Subcutaneous abdominal adipose tissue (tissue), 5 donors: ENCODE data around the gene ADAM12.

Experiments
- H3K27ac ChIP-seq: one replicate; pipeline ENCODE4 v1.7.0; 2013; ENCODE audit warnings: low read depth, mild to moderate bottlenecking, inconsistent platforms, low read length, moderate library complexity
- H3K27me3 ChIP-seq, 5 donors: one replicate each; pipeline ENCODE4 v1.7.0; 2013; ENCODE audit warnings: low read length in 5 of 5, inconsistent platforms in 1 of 5; ENCODE audit not compliant: control insufficient read depth in 5 of 5, insufficient read depth in 4 of 5
- H3K36me3 ChIP-seq, 5 donors: one replicate each; pipeline ENCODE4 v1.7.0; 2013; ENCODE audit warnings: low read length in 5 of 5; ENCODE audit not compliant: control insufficient read depth in 5 of 5, insufficient read depth in 5 of 5
- H3K4me1 ChIP-seq, 5 donors: one replicate each; pipeline ENCODE4 v1.7.0; 2013; ENCODE audit warnings: low read length in 5 of 5, mild to moderate bottlenecking in 3 of 5, moderate library complexity in 1 of 5; ENCODE audit not compliant: control insufficient read depth in 5 of 5, insufficient read depth in 5 of 5
- H3K4me3 ChIP-seq, 5 donors: one replicate each; pipeline ENCODE4 v1.7.0; 2013; ENCODE audit warnings: low read length in 5 of 5, low read depth in 1 of 5
- H3K9ac ChIP-seq, 5 donors: one replicate each; pipeline ENCODE4 v1.7.0; 2013; ENCODE audit warnings: low read length in 5 of 5, mild to moderate bottlenecking in 4 of 5, moderate library complexity in 3 of 5
- H3K9me3 ChIP-seq, 5 donors: one replicate each; pipeline ENCODE4 v1.7.0; 2013; ENCODE audit warnings: low read length in 5 of 5; ENCODE audit not compliant: control insufficient read depth in 5 of 5
- donor health status: healthy.
- donor health status: healthy.
- donor health status: healthy.
- donor health status: healthy.
- donor health status: healthy.

The ADAM12 gene

GRCh38 chr10:126207313-126207771 lies 180.9 kb downstream of the ADAM12 start:
- no peak overlapping the region for H3K9ac ChIP-seq
- no peaks in the 10 kb centered on the region for H3K27me3 ChIP-seq
- H3K36me3 ChIP-seq: no peaks in the 10 kb centered on the region
- no peaks in the 10 kb centered on the region for H3K9me3 ChIP-seq
- no peak overlapping the region for H3K4me3 ChIP-seq
- H3K4me1 ChIP-seq: peaks cover 0 to 16% (median 5%) of the 10 kb centered on the region in 5 donors
- H3K27ac ChIP-seq: no peak overlapping the region

- Histone ChIP-seq H3K4me1 (peaks cover 0 to 16% (median 5%) of the 10 kb centered on the region in 5 donors), H3K27me3 (no peaks in the 10 kb centered on the region), H3K27ac (no peak overlapping the region), H3K36me3 (no peaks in the 10 kb centered on the region), H3K9me3 (no peaks in the 10 kb centered on the region), H3K4me3 (no peak overlapping the region), H3K9ac (no peak overlapping the region)
These were observed 182.6 kb downstream of the ADAM12 start for GRCh38 chr10:126205486-126206205.

- Histone ChIP-seq H3K4me3 (no peak overlapping the region), H3K9me3 (no peaks in the 10 kb centered on the region), H3K27ac (no peak overlapping the region), H3K27me3 (no peaks in the 10 kb centered on the region), H3K4me1 (peaks cover 0 to 12% (median 5%) of the 10 kb centered on the region in 5 donors), H3K36me3 (no peaks in the 10 kb centered on the region), H3K9ac (no peak overlapping the region)
These were observed 184.0 kb downstream of the ADAM12 start for GRCh38 chr10:126204320-126204719.

- Histone ChIP-seq H3K27me3 (no peaks in the 10 kb centered on the region), H3K4me1 (peaks cover 0 to 6% (median 3%) of the 10 kb centered on the region in 5 donors), H3K4me3 (no peak overlapping the region), H3K9me3 (no peaks in the 10 kb centered on the region), H3K9ac (no peak overlapping the region), H3K27ac (no peak overlapping the region), H3K36me3 (no peaks in the 10 kb centered on the region)
These were observed 184.5 kb downstream of the ADAM12 start for GRCh38 chr10:126203746-126204145.

- H3K27me3 ChIP-seq: no peaks in the 10 kb centered on the region
- H3K27ac ChIP-seq: no peak overlapping the region
- H3K36me3 ChIP-seq: no peaks in the 10 kb centered on the region
- H3K9ac ChIP-seq: no peak overlapping the region
- H3K4me3 ChIP-seq: no peak overlapping the region
- peaks cover 0 to 3% (median 0%) of the 10 kb centered on the region in 5 donors for H3K4me1 ChIP-seq
- H3K9me3 ChIP-seq: no peaks in the 10 kb centered on the region
These were observed 186.7 kb downstream of the ADAM12 start for GRCh38 chr10:126201603-126202002.

- no peaks in the 10 kb centered on the region for H3K36me3 ChIP-seq
- no peaks in the 10 kb centered on the region for H3K27me3 ChIP-seq
- no peaks in the 10 kb centered on the region for H3K9me3 ChIP-seq
- no peak overlapping the region for H3K27ac ChIP-seq
- peaks cover 0 to 3% (median 0%) of the 10 kb centered on the region in 5 donors for H3K4me1 ChIP-seq
- H3K9ac ChIP-seq: no peak overlapping the region
- no peak overlapping the region for H3K4me3 ChIP-seq
These were observed 188.9 kb downstream of the ADAM12 start for GRCh38 chr10:126199221-126199998.

DNA sequence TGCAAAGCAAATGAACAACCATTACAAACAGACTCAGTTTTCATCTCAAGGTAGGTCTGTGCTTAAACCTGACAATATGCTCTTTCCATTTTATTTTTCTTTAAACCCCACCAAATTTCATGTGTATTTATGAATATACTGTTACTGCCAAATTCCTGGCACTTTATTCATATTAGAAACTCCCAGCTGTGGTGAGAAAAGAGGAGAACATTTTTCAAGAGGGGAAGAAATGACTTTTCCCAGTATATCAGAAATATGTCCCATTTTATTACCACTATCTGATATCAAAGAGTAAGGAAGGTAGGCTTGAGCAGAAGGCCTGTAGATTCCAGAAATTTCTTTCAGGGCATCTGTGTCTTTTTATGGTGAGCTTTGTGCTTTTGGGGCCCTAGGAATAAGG lies 189.6 kb downstream of the ADAM12 start:
- Histone ChIP-seq H3K4me3 (no peak overlapping the region), H3K27ac (no peak overlapping the region), H3K9ac (no peak overlapping the region), H3K36me3 (no peaks in the 10 kb centered on the region), H3K9me3 (no peaks in the 10 kb centered on the region), H3K4me1 (peaks cover 0 to under 1% (median 0%) of the 10 kb centered on the region in 5 donors), H3K27me3 (no peaks in the 10 kb centered on the region)

GRCh38 chr10:126197036-126197543 lies 191.2 kb downstream of the ADAM12 start:
- Histone ChIP-seq H3K9me3 (no peaks in the 10 kb centered on the region), H3K4me3 (no peak overlapping the region), H3K27ac (no peak overlapping the region), H3K9ac (no peak overlapping the region), H3K27me3 (no peaks in the 10 kb centered on the region), H3K4me1 (no peaks in the 10 kb centered on the region), H3K36me3 (no peaks in the 10 kb centered on the region)

DNA sequence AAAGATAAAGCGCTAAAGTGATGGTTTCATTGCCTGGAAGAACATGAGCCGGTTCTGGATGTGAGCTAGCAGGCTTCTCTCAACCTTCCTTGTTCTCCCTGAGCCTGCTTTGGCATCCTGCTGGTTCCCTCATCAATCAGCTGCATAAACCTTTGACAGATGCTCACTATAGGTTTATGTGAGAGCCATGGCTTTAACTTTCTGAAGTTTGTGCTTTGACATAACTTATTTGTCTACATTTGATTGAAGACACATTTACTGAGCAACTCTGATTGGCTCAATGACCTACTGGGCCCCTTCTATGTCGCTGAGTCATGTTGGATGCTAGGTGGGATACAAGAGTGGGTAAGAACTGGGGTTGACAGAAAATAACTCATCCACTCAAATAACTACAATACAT lies 192.0 kb downstream of the ADAM12 start:
- H3K9ac ChIP-seq: no peak overlapping the region
- H3K9me3 ChIP-seq: no peaks in the 10 kb centered on the region
- no peak overlapping the region for H3K4me3 ChIP-seq
- no peak overlapping the region for H3K27ac ChIP-seq
- H3K4me1 ChIP-seq: no peaks in the 10 kb centered on the region
- no peaks in the 10 kb centered on the region for H3K27me3 ChIP-seq
- no peaks in the 10 kb centered on the region for H3K36me3 ChIP-seq

GRCh38 chr10:126191192-126191591 lies 197.1 kb downstream of the ADAM12 start:
- H3K36me3 ChIP-seq: no peaks in the 10 kb centered on the region
- H3K9ac ChIP-seq: no peak overlapping the region
- no peak overlapping the region for H3K4me3 ChIP-seq
- H3K9me3 ChIP-seq: no peaks in the 10 kb centered on the region
- H3K4me1 ChIP-seq: peaks cover 0 to 4% (median 4%) of the 10 kb centered on the region in 5 donors
- H3K27ac ChIP-seq: no peak overlapping the region
- H3K27me3 ChIP-seq: no peaks in the 10 kb centered on the region
